Fibroblast of mammary gland (primary cell): ENCODE data around the gene GJB1.

Source experiments
- DNase-seq: peaks from one replicate; pipeline ENCODE4 v3.0.0-alpha.2; 2010; ENCODE audit warnings: low read depth
- H3K4me3 ChIP-seq: 2 replicates; pipeline ENCODE4 v1.5.1; 2011; ENCODE audit warnings: low read depth, mild to moderate bottlenecking, low read length, moderate library complexity; ENCODE audit not compliant: control insufficient read depth
- TF ChIP-seq, protein P1 (sequence below): conservative IDR thresholded peaks from 2 replicates; pipeline ENCODE4 v1.5.1; 2011; ENCODE audit warnings: low read depth, low read length, inconsistent platforms; ENCODE audit not compliant: control insufficient read depth, insufficient read depth

Gene GJB1

DNA sequence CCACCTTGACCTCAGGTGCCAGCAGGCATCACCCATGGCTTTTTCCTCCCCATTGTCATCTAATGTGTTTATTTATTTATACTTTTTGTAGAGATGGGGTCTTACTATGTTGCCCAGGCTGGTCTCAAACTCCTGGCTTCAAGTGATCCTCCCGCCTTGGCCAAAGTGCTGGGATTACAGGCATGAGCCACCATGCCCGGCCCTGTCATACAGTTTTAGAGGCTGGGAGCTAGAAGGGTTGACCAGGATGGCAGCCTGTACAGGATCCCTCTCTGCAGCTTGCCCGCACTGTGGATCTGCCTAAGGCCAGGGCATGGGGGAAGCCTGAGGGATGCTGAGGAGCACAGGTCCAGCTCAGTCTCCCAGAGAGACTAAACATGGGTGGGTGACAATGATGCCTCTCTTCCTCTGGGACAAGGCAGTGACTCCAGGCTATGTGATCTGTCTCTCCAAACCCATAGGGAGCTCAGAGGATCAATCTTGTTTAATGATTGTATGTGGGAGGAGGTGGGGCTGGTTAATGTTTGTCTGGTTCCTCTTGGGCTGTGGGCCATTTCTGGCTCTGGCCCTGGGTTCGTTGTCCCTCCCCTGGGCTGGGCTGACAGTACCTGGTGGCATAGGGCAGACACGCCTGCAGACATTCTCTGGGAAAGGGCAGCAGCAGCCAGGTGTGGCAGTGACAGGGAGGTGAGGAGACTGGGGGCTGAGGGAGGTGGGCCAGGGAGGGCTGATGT, 8.3 kb upstream of the GJB1 start:
- H3K4me3 ChIP-seq = no peak overlapping the region
- no peak for DNase-seq
- TF ChIP-seq, protein P1, sequence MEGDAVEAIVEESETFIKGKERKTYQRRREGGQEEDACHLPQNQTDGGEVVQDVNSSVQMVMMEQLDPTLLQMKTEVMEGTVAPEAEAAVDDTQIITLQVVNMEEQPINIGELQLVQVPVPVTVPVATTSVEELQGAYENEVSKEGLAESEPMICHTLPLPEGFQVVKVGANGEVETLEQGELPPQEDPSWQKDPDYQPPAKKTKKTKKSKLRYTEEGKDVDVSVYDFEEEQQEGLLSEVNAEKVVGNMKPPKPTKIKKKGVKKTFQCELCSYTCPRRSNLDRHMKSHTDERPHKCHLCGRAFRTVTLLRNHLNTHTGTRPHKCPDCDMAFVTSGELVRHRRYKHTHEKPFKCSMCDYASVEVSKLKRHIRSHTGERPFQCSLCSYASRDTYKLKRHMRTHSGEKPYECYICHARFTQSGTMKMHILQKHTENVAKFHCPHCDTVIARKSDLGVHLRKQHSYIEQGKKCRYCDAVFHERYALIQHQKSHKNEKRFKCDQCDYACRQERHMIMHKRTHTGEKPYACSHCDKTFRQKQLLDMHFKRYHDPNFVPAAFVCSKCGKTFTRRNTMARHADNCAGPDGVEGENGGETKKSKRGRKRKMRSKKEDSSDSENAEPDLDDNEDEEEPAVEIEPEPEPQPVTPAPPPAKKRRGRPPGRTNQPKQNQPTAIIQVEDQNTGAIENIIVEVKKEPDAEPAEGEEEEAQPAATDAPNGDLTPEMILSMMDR = no peak

DNA sequence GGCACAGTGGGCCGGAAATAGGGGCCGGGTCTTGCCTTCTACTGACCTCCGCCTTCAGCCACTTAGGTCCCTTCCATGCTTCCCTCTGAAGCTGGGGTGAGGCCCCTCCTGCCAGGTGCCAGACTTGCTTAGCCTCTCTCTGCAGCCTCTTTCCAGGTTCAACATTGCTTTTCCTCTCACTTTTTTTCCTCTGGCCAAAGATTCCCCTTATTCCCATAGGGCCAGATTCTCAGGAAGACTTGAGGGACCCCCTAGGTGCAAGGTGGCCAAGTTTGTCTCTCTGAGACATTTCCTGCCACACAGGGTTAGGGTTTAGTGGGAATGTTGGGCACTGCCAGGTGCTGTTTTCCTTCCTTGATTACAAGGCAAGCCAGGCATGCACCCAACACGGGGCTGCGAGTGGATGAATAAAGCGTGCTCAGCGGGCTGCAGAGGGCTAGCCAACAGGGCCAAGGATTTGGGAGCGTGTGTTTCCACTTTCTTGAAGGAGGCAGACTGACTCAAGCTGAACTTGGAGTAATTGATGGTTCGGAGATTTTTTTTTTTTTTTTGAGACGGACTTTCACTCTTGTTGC, 7.6 kb upstream of the GJB1 start:
- TF ChIP-seq, protein P1 = no peak
- H3K4me3 ChIP-seq = no peak overlapping the region
- DNase-seq = no peak

DNA sequence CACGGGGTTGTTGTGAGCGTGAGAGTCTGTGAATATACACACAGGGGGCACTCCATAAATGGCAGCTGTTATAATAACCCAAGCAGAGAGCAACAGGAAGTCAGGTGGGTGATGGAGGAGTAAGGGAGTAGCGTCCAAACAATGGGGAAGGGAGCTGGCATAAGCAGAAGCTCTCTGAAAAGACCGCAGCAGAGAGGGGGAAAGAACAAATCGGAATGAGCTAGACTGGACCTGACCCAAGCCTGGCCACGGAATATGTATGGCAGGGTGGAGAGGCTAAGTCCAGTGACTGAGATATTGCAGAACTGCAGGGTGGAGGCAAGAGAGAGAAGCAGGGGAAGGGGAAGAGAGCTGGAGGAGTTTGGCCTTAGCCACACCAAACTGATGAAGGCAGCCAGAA, 6.5 kb upstream of the GJB1 start:
- no peak overlapping the region for H3K4me3 ChIP-seq
- TF ChIP-seq, protein P1 = no peak
- no peak for DNase-seq

DNA sequence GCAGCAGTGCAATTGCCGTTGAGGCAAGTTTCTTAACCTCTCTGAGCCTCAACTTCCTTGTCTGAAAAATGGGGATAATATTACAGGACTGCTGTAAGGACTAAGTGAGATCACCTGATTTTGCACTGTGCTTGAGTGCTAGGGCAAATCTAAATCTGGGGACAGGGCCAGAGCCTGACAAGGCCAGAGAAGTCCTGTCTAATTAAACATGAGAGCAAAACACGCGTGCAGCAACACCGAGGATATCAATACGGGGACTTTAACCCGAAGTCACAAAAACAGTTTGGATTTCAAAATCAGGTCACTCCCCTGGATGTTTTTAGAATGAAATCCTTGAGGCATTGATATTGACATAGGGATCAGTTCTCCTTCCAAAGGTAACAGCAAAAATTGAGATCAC, 5.7 kb upstream of the GJB1 start:
- DNase-seq = no peak
- H3K4me3 ChIP-seq = no peak overlapping the region
- TF ChIP-seq, protein P1 = no peak

DNA sequence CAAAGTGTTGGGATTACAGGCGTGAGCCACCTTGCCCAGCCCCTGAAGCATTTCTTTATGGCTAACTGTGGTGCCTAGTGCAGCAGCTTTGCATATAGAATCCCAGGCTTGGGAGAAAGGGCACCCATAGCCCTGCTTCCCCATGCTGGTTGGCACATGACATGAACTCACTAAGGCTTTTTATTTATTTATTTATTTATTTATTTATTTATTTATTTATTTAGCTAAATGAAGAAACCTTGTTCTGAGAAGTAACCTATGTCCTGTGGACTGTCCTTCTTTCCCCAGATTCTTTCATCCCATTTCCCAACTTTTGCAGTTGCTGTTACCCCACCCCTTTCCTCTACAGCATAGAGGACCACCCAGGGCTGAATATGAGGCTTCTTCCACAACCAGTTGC, 1.9 kb upstream of the GJB1 start:
- no peak overlapping the region for H3K4me3 ChIP-seq
- no peak for DNase-seq
- TF ChIP-seq, protein P1 = no peak

DNA sequence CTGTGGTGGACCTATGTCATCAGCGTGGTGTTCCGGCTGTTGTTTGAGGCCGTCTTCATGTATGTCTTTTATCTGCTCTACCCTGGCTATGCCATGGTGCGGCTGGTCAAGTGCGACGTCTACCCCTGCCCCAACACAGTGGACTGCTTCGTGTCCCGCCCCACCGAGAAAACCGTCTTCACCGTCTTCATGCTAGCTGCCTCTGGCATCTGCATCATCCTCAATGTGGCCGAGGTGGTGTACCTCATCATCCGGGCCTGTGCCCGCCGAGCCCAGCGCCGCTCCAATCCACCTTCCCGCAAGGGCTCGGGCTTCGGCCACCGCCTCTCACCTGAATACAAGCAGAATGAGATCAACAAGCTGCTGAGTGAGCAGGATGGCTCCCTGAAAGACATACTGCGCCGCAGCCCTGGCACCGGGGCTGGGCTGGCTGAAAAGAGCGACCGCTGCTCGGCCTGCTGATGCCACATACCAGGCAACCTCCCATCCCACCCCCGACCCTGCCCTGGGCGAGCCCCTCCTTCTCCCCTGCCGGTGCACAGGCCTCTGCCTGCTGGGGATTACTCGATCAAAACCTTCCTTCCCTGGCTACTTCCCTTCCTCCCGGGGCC, 1.2 kb downstream of the GJB1 start:
- DNase-seq = no peak
- H3K4me3 ChIP-seq = no peak overlapping the region
- TF ChIP-seq, protein P1 = no peak

DNA sequence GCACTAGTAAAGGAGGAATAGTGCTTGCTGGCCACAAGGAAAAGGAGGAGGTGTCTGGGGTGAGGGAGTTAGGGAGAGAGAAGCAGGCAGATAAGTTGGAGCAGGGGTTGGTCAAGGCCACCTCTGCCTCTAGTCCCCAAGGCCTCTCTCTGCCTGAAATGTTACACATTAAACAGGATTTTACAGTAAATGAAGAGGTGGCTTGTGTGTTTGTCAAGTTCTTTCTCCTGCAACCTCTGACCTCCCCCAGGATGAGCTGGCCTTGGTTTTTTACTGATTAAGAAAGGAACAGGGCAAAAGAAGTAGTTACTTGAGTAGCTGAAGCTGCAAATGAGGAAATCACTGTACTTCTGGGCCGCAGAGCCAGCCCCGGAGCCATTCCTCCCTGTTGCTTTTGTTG, 2.0 kb downstream of the GJB1 start:
- peak; percentile 3 for DNase-seq
- H3K4me3 ChIP-seq = no peak overlapping the region
- TF ChIP-seq, protein P1 = no peak
